GM19467 (cell line): ENCODE data around the gene GRK3.

Experiments
- ATAC-seq: cut with Tn5 transposase; IDR thresholded peaks from one replicate; pipeline ENCODE4 v1.9.1; 2021; ENCODE audit warnings: mild to moderate bottlenecking, moderate library complexity; ENCODE audit not compliant: unreplicated experiment

GRK3 gene

GRCh38 chr22:25722223-25722622 lies 157.7 kb downstream of the GRK3 start:
- ATAC-seq, result no peak

GRCh38 chr22:25722626-25723025 lies 158.2 kb downstream of the GRK3 start:
- ATAC-seq, result no peak

DNA sequence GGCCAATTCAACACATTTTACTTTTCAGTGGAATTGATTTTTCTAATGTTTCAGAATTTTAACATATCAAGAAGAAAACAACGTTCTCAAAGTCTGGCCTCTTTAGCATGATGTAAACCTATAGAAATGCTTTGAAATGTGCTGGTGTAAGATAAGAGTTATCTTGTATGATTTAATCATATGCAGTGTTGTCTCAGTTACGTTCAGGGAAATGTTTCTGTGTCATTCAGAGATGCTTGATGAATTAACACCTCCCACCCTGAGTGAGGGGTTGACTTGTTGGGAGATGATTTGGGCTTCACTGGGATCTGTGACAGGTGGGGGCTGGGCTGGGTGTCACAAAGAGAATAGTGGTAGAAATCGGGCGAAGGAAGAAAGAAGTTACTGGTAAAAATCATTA lies 161.8 kb downstream of the GRK3 start:
- ATAC-seq, result no peak

DNA sequence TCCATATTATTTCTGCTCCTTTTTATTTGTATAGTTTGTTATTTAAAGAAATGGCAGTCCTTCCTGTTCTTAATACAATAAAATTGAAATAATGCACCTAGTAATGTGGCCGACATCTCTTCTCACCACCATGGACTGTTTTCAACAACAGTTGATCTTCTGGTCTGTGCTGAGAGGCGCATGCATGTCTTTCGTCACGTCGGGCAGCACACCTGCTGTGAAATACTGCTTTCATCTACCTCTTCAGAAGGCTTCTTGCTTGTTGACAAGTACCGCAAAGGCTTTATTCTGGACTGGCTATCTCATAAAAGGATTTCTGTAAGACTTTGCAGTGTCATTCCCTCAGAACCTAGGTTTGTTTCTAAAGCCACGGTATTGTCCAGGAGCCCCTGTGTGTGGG lies 163.6 kb downstream of the GRK3 start:
- no peak for ATAC-seq

- ATAC-seq, result no peak
These were observed 164.8 kb downstream of the GRK3 start for GRCh38 chr22:25729016-25729995.

- no peak for ATAC-seq
These were observed 171.2 kb downstream of the GRK3 start for GRCh38 chr22:25735650-25736049.

GRCh38 chr22:25736378-25737011 lies 172.0 kb downstream of the GRK3 start:
- no peak for ATAC-seq

GRCh38 chr22:25739659-25740344 lies 175.3 kb downstream of the GRK3 start:
- no peak for ATAC-seq

DNA sequence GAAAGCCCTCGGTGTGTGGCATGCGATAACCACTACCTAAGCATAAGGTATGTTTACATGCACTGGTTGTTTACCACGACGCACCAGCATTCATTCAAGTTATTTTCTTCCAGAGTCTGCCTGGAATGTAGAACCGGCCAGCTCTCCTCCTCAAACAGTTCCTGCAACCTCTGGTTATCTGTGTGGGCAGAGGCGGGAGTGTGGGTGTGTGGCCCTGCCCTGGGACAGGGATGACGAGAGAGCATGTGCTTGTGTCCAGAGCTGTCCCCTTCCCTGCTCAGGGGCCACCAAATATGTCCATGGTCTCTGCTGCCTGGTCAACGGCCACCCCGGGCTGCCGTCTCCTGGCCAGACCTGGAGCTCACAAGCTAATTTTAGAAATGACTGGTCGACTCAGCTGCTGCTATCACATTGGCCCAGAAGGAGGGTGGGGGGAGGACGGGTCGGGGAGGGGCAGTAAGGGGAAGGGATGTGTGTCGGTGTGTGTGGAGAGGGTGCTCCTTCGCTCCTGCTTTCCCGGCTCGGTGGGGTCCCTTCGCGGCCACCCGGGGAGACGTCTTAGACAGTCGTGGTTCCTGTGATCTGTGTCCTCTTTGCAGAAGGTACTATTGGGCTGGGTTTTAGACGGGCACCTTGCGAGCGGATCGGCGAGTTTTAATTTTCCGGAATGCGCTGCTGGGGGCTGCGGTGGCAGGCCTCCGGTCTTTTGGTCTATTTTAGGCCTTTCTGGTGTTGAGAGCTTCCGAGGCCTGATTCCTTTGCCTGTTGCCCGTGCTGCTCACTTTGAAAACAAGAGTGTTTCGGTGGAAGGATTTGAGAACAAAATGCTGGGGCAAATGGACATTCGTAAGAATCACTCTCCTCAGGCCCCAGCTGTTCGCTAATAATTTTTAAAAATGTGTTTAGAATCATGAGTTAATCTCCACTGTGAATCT lies 177.5 kb downstream of the GRK3 start, which contains the start of gene MYO18B:
Gene MYO18B (plus strand): TSS at position 497 of the 935 bp plus-strand sequence. CDS start 18,905 bp downstream, outside the sequence.
- ATAC-seq, result no peak

DNA sequence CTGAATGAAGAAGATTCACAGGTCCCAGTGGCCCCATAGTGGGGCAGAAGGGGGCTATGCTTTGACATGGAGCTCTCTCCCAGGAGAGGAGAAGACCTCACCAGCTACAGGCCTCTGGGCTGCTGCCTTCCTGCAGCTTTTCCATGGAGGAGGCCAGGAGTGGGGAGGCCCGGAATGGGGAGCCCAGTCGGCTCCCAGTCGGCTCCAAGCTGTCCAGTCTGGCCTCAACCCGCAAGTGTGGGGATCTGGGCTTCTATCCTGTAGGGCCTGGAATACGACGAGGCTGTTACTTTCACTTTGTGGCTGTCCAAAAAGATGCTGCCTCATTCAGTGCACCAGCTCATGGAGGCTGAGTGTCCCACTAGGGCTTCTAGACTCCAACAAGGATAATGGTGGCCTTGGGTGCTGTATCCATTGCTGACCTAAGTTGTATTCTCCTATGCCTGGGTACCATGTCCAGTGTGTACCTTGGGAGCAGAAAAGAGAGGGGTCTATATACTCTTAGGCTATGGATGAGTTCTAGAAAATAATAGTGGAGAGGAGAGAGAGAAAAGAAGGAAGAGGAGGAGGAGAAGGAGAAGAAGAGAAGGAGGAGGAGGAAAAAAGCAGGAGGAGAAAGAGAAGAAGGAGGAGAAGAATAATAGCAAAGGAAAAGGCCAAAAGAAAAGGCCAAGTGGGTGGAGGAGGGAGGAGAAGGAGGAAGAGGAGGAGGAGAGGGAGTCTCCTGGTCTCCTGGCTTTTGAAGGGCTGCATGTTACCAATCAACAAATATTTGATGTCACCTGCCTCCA lies 178.6 kb downstream of the GRK3 start:
- ATAC-seq, result no peak

GRCh38 chr22:25744694-25745093 lies 180.2 kb downstream of the GRK3 start:
- ATAC-seq, result no peak

DNA sequence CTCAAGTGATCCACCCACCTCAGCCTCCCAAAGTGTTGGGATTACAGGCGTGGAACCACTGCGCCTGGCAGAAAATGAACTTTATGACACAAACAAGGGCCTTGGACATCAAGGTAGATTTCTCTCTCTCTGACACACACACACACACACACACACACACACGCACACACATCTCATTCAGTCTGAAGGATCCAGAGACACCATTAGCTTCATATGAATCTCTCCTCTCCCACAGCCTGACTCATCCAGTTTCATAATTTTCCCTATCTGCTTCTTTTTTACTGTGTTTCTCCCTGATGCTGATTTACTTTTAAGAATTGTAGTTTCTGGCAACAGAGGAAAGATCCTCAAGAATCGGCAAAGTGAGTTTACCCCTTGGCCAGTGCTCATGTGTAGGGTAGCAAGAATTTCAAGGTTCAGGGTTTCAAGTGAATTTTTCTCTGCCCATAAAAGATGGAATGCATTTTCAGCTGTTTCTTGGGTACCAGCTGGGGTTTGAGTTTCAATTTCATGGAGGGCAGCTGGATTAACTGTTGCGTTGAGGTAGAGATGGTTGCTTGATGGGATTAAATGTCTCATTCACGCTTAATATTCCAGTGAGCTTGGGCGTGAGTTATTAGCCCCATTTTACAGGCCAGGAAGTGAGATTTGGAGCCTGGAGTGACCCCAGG lies 181.0 kb downstream of the GRK3 start:
- ATAC-seq, result no peak

GRCh38 chr22:25746012-25746373 lies 181.5 kb downstream of the GRK3 start:
- no peak for ATAC-seq

DNA sequence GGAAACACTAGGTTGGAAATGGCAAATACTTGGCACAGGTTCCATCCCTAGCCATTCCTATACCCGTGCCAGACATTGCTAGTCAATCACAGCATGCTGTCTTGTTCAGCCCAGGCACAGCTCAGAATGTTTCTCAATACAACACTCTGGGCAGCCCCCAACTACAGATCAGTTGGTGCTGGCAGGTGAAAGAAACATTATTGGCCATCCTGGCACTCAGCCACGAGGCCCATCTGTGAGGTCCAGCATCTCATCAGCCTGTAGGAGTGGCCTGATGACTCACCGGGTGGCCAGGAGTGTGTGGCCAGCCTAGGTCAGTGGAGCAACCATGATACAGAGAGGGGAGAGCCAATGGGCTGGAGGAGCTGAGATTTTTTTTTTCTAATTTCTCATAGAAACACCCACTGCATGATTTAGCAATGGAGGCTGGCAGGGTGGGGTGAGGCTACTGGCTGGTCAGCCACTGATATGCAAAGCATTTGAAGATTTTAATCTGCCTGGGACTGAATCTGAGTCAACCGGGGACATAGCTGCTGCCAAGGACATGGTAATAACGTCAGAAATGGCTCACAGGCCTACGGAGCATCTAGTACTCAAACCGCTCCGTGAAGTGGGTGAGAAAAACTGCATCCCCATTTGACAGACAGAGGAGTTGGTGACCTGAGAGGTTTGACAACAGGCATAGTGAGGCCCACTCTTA lies 182.9 kb downstream of the GRK3 start:
- no peak for ATAC-seq

DNA sequence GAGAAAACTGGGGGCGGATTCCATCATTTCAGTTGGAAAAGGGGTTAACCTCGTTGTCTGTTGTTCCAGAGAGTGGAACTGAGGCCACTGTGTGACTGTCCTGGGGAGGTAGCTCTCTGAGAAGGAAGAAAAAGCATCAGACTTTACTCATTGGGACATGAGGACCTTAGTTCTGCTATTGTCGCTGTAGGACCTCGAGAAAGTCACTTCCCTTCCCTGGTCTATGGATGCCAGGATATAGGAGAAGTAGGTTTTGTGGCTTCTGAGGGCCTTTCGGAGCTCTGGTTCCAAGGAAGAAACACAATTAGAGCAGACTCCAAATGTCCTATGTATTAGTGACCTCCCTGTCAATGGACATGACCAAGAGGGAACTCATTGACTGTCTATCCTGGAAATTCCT lies 183.7 kb downstream of the GRK3 start:
- ATAC-seq, result no peak

DNA sequence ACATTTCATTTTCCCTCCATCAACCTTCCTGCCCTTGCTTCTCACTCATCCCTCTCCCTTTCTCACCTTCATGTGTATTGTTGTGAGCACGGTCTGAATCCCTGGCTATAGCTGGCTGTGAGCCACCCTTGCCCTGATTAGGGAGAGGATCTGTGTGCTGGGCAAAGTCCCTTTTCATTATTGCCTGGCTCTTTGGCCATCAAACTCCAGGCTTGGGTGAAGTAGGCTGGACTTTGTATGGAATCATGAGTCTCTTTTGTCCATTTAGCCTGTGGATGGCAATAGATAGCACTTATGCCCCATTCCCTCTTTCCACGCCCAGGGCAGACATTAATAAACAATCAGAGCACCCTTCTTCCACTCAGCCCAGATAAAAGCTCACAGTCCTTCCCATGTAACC lies 184.2 kb downstream of the GRK3 start:
- no peak for ATAC-seq

GRCh38 chr22:25749420-25750169 lies 185.1 kb downstream of the GRK3 start:
- no peak for ATAC-seq
